ENCODE results near the gene VPS37D. TPM values are rescaled to one million over a fixed set of nuclear protein-coding genes. Genes with fewer than 3 reads are reported as not detected.

VPS37D gene
- total and polyA plus RNA-seq, 2 donors (not counting 1 experiment from before 2014, with no cell fraction given), result 0.10 to 0.71 TPM

DNA sequence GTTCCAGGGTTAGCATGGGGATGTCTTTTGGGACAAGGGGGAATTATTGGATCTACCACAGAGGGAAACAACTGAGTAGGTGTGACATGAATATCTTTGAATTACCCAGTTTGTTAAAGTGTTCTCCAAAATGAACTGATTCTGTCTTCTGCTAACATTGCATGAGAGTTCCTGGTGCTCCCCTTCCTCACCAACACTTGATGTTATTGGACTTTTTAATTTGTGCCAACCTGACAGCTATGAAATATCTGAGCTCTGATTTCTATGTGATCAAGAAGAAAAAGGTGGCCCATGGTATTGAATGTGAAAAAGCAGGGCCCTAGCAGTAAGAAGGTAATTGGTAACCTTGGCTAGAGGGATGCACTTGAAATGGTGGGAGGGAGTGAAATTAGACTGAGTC lies 4.6 kb upstream of the VPS37D start:
- H4K20me1 ChIP-seq (ENCODE audit: control insufficient read depth, insufficient read depth, low read length, poor library complexity, severe bottlenecking), result no peaks in the 10 kb centered on the region
- no peak overlapping the region for H3K4me2 ChIP-seq (replicated peaks; ENCODE audit: low read depth, low read length, poor library complexity, severe bottlenecking)
- H3K4me1 ChIP-seq (ENCODE audit: control insufficient read depth in 2 of 2, insufficient read depth in 2 of 2, low read length in 2 of 2), result peaks cover 0 to 5% of the 10 kb centered on the region in 2 donors
- H3K27me3 ChIP-seq (replicated peaks in 1 of 4; ENCODE audit: control extremely low read depth in 1 of 4, control insufficient read depth in 3 of 4, insufficient read depth in 4 of 4, low read length in 3 of 4), result peaks cover 0 to 31% (median 14%) of the 10 kb centered on the region in 4 experiments
- intact Hi-C loops (cut with micrococcal nuclease), result no loop called here
- no peaks in the 10 kb centered on the region for H3K36me3 ChIP-seq (replicated peaks in 1 of 2; ENCODE audit: control extremely low read depth in 1 of 2, control insufficient read depth in 1 of 2, extremely low read depth in 1 of 2, insufficient read depth in 2 of 2, low read length in 1 of 2)
- Mint-ChIP-seq H3K27ac (no peak overlapping the region), H3K4me1 (peaks cover 1% of the 10 kb centered on the region), H3K27me3 (peaks cover 34% of the 10 kb centered on the region), H3K4me3 (no peak overlapping the region), H3K9me3 (ENCODE audit: insufficient read depth) (peaks cover 5% of the 10 kb centered on the region)
- no peak overlapping the region for H3K4me3 ChIP-seq (ENCODE audit: control extremely low read depth in 1 of 5, extremely low read depth in 1 of 5, insufficient read depth in 1 of 5, low read depth in 2 of 5, low read length in 4 of 5)
- no peaks in the 10 kb centered on the region for H3K79me2 ChIP-seq (ENCODE audit: control insufficient read depth, insufficient read depth, low read length)
- POLR2A ChIA-PET, result no interaction called here
- TF ChIP-seq, protein P1, sequence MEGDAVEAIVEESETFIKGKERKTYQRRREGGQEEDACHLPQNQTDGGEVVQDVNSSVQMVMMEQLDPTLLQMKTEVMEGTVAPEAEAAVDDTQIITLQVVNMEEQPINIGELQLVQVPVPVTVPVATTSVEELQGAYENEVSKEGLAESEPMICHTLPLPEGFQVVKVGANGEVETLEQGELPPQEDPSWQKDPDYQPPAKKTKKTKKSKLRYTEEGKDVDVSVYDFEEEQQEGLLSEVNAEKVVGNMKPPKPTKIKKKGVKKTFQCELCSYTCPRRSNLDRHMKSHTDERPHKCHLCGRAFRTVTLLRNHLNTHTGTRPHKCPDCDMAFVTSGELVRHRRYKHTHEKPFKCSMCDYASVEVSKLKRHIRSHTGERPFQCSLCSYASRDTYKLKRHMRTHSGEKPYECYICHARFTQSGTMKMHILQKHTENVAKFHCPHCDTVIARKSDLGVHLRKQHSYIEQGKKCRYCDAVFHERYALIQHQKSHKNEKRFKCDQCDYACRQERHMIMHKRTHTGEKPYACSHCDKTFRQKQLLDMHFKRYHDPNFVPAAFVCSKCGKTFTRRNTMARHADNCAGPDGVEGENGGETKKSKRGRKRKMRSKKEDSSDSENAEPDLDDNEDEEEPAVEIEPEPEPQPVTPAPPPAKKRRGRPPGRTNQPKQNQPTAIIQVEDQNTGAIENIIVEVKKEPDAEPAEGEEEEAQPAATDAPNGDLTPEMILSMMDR (IDR thresholded peaks at IDR 0.05), result no peak
- no peak for TF ChIP-seq EZH2 (IDR thresholded peaks at IDR 0.05; ENCODE audit: borderline replicate concordance, insufficient read depth, low read depth, low read length, poor library complexity, severe bottlenecking)
- H2AFZ ChIP-seq (ENCODE audit: insufficient read depth, low read depth, low read length, poor library complexity, severe bottlenecking), result no peak overlapping the region
- CTCF ChIA-PET, result no interaction called here
- ATAC-seq (ENCODE audit: low read depth), result no peak
- no peak for DNase-seq
- peaks cover 0 to 12% (median 0%) of the 10 kb centered on the region in 3 donors for H3K9me3 ChIP-seq (ENCODE audit: control extremely low read depth in 1 of 3, control insufficient read depth in 2 of 3, insufficient read depth in 1 of 3, low read length in 2 of 3)
- H3K9ac ChIP-seq (ENCODE audit: low read length), result no peak overlapping the region
- H3K27ac ChIP-seq (ENCODE audit: low read length in 2 of 2), result no peak overlapping the region

GRCh38 chr7:73668103-73668885 lies 663 bp downstream of the VPS37D start:
- 3% methylated on average over 43 of the region's 52 CpGs for WGBS (ENCODE audit: insufficient coverage)
- POLR2A ChIA-PET, result interaction anchor here (0.7 to 0.8 kb wide), 2 partner anchors 16 to 36 kb away, joined by 3 to 4 read pairs; no protein-coding TSS in a partner anchor
- no peak overlapping the region for H3K27ac ChIP-seq (ENCODE audit: low read length in 2 of 2)

More at GRCh38 chr7:73668103-73668885, 663 bp downstream of the VPS37D start:
- Histone ChIP-seq H3K36me3 (replicated peaks in 1 of 2; ENCODE audit: control extremely low read depth in 1 of 2, control insufficient read depth in 1 of 2, extremely low read depth in 1 of 2, insufficient read depth in 2 of 2, low read length in 1 of 2) (no peaks in the 10 kb centered on the region), H3K4me1 (ENCODE audit: control insufficient read depth in 2 of 2, insufficient read depth in 2 of 2, low read length in 2 of 2) (peaks cover 8 to 16% of the 10 kb centered on the region in 2 donors), H3K4me3 (ENCODE audit: control extremely low read depth in 1 of 5, extremely low read depth in 1 of 5, insufficient read depth in 1 of 5, low read depth in 2 of 5, low read length in 4 of 5) (peak overlapping the region in 4 of 5 experiments; percentile 24 to 59 (median 44)), H4K20me1 (ENCODE audit: control insufficient read depth, insufficient read depth, low read length, poor library complexity, severe bottlenecking) (no peaks in the 10 kb centered on the region), H3K79me2 (ENCODE audit: control insufficient read depth, insufficient read depth, low read length) (no peaks in the 10 kb centered on the region), H3K9me3 (ENCODE audit: control extremely low read depth in 1 of 3, control insufficient read depth in 2 of 3, insufficient read depth in 1 of 3, low read length in 2 of 3) (peaks cover 0 to 3% (median 0%) of the 10 kb centered on the region in 3 donors), H3K9ac (ENCODE audit: low read length) (peak overlapping the region; percentile 51), H3K4me2 (replicated peaks; ENCODE audit: low read depth, low read length, poor library complexity, severe bottlenecking) (peak overlapping the region; percentile 92), H2AFZ (ENCODE audit: insufficient read depth, low read depth, low read length, poor library complexity, severe bottlenecking) (peak overlapping the region; percentile 79), H3K27me3 (replicated peaks in 1 of 4; ENCODE audit: control extremely low read depth in 1 of 4, control insufficient read depth in 3 of 4, insufficient read depth in 4 of 4, low read length in 3 of 4) (peaks cover 0 to 52% (median 16%) of the 10 kb centered on the region in 4 experiments)
- no peak for TF ChIP-seq EZH2 (IDR thresholded peaks at IDR 0.05; ENCODE audit: borderline replicate concordance, insufficient read depth, low read depth, low read length, poor library complexity, severe bottlenecking)
- TF ChIP-seq, protein P1 (IDR thresholded peaks at IDR 0.05), result no peak
- H3K27me3 Mint-ChIP-seq, result peaks cover 36% of the 10 kb centered on the region
- DNase-seq (peak; percentile 46), ATAC-seq (ENCODE audit: low read depth) (no peak)
- intact Hi-C loops (cut with micrococcal nuclease), result no loop called here
- CTCF ChIA-PET, result interaction anchor here (1.0 kb wide), 3 partner anchors 57 to 90 kb away, joined by 3 to 5 read pairs (median 3); partner anchors contain the start of gene TBL2
- H3K27ac Mint-ChIP-seq, result no peak overlapping the region
- peaks cover under 1% of the 10 kb centered on the region for H3K9me3 Mint-ChIP-seq (ENCODE audit: insufficient read depth)
- peaks cover 8% of the 10 kb centered on the region for H3K4me1 Mint-ChIP-seq
- H3K4me3 Mint-ChIP-seq, result peak overlapping the region; percentile 72
